GM18519 (cell line): ENCODE measurements around the gene GAL3ST2.

Source experiments
- ATAC-seq: cut with Tn5 transposase; IDR thresholded peaks from one replicate; pipeline ENCODE4 v1.9.1; 2021; ENCODE audit warnings: mild to moderate bottlenecking, moderate library complexity; ENCODE audit not compliant: unreplicated experiment, low FRiP score

The GAL3ST2 gene

GRCh38 chr2:241841181-241842066 is 64.8 kb downstream of the GAL3ST2 start:
- no peak for ATAC-seq

- no peak for ATAC-seq
These were observed 65.4 kb downstream of the GAL3ST2 start for GRCh38 chr2:241842067-241842415.

DNA sequence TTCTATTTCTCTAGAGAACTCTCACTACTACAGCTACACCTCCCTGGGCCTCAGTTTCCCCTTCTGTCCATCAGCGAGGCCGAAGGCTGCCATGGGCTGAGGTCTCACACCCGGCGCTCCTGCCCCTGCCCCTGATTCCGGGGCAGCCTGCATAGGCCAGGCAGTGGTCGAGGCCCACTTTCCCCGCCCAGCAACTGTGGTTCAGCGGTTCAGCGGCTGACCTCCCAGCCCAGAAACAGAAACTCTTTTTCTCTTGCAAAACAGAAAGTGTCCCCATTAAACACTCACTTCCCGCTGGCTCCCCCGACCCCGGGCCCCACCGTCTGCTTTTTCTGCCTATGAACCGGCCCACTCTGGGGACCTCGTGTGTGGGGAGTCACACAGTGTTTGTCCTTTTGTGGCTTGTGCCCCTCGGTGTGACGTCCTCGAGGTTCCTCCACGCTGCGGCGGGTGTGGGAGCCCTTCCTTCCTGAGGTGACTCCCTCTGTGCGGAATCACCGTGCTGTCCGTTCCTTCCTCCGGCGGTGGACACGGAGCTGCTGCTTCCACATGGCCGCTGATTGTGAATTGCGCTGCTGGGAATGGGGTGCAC is 66.1 kb downstream of the GAL3ST2 start:
- no peak for ATAC-seq

DNA sequence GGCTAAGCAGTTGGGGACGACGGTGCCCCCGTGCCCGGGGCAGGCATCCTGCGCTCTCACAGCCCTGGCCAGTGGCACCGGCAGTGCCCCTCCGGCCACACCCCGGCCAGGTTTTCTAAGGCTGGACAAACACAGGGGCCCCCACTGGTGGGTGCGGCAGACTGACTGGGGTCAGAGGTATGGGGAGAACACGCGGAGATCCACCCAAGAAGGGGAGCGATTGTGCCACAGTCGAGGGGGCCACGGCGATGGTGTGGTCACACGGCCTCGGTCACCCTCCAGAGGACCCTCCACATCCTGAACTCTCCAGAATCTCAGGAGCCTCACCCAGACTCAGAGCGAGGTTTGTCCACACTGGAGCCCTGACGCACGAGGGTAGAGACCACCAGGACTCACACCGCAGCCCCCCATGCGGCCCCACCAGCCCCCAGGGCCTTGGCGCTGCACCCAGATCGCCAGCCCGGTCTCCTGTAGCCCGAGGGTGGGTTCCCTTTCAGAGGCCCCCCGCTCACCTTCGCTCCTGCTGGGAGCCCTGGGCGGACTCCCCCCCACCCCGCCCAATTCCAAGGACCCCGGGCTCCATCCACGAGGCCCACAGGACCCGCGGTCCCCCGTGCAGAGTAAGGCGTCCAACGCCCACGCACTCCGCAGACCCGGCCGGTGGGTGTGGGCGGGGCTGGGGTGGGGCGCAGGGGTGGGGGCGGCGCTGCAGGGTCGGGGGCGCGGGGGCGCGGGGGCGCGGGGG is 66.9 kb downstream of the GAL3ST2 start:
- ATAC-seq, result no peak

- ATAC-seq, result no peak
These were observed 67.6 kb downstream of the GAL3ST2 start for GRCh38 chr2:241844066-241844728.

- no peak for ATAC-seq
These were observed 68.4 kb downstream of the GAL3ST2 start for GRCh38 chr2:241844831-241845578.

GRCh38 chr2:241846406-241846805 is 69.8 kb downstream of the GAL3ST2 start:
- no peak for ATAC-seq

DNA sequence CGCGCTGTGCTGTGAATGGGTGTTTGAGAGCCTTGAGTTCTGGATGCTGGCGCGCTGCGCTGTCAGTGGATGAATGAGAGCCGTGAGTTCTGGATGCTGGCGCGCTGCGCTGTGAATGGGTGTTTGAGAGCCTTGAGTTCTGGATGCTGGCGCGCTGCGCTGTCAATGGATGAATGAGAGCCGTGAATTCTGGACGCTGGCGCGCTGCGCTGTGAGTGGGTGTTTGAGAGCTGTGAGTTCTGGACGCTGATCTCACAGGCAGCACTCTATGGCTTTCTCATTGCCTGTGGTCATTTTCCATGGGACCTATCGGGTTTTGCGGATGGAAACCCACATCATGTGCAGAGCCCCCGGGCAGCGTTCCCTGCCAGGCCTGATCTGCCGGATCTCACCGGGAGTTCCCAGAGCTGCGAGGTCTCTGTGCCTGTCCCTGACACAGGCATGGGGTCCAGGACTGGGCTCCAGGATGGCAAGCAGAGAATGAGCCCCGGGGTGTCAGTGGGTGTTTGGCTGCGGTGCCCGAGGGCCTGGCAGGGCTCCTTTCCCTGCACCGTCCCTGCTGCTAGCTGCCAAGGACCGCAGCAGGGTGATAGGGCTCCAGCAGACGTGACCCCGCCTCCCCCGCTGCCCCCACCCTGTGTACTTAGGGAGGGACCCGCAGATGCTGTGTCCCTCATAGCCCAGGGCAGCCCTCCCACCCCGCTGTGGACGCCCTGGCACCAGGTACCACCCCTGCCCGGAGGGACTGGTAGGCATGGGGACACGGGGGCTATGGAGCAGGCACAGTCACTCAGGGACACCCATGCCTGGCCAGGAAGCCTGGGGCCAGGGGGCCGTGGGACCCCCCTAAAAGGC is 72.4 kb downstream of the GAL3ST2 start:
- ATAC-seq, result no peak

- no peak for ATAC-seq
These were observed 73.3 kb downstream of the GAL3ST2 start for GRCh38 chr2:241849616-241850543.

- no peak for ATAC-seq
These were observed 74.1 kb downstream of the GAL3ST2 start for GRCh38 chr2:241850544-241851324.

DNA sequence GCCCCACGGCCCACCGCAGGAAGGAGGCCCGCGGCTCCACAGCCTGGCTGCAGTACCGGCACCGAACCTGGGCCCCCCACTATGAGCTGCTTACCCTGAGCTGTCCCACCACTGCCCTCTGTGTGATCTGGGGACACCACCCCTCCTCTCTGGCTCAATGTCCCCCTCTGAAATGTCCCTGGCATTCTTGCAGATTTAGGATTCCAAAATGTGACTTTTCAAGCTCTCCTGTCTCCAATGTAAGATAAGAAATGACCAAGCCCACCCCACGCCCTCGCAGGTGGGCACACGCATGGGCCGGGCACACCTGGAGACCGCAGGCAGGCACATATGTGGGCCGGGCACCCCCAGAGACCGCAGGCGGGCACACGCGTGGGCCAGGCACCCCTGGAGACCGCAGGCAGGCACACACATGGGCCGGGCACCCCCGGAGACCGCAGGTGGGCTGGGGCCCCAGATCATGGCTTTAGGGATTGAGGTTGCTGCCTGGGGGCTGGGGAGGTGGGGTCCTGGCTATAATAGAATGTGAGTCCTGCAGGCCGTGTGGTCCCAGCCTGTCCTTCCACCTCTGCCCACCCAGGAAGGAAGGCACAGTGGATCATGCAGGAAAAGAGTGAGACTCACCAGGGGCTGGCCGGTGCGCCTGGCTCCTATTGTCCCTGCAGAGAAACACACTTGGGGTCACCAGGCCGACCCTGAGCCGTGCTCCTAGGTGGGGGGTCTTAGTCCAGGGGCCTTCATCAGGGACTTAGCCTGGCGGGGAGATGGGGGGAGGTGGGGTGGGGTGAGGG is 74.9 kb downstream of the GAL3ST2 start:
- ATAC-seq, result no peak

GRCh38 chr2:241852116-241852980 is 75.7 kb downstream of the GAL3ST2 start:
- ATAC-seq, result no peak

GRCh38 chr2:241852981-241853631 is 76.5 kb downstream of the GAL3ST2 start:
- ATAC-seq, result no peak
